Measurements from ENCODE around the gene AKR1B1. TPM values are rescaled to one million over a fixed set of nuclear protein-coding genes. Genes with fewer than 3 reads are reported as not detected.

Gene AKR1B1
- total RNA-seq, 2 experiments from 2014 or later, result 97.8 to 102 TPM

GRCh38 chr7:134481167-134481566 lies 22.3 kb upstream of the AKR1B1 start:
- POLR2A ChIA-PET, result no interaction called here
- H3K27me3 Mint-ChIP-seq, result peaks cover 9% of the 10 kb centered on the region
- no peaks in the 10 kb centered on the region for H3K9me3 Mint-ChIP-seq
- no peak overlapping the region for H3K4me3 Mint-ChIP-seq
- no peaks in the 10 kb centered on the region for H3K4me1 Mint-ChIP-seq (ENCODE audit: low read depth)
- H3K27ac Mint-ChIP-seq, result no peak overlapping the region
- CTCF ChIA-PET, result interaction anchor here (1.4 to 1.6 kb wide), 2 partner anchors 10 to 22 kb away, joined by 3 to 4 read pairs; partner anchors contain the start of gene AKR1B1
- intact Hi-C loops (cut with micrococcal nuclease), result no loop called here
- no peaks in the 10 kb centered on the region for H3K36me3 Mint-ChIP-seq
- DNase-seq, result no peak

- intact Hi-C loops (cut with micrococcal nuclease), result no loop called here
- DNase-seq, result no peak
- H3K27ac Mint-ChIP-seq, result no peak overlapping the region
- no peaks in the 10 kb centered on the region for H3K36me3 Mint-ChIP-seq
- H3K27me3 Mint-ChIP-seq, result peaks cover 6% of the 10 kb centered on the region
- ChIA-PET POLR2A (no interaction called here), CTCF (interaction anchor here (1.4 to 2.3 kb wide), 3 partner anchors 10 to 34 kb away, joined by 3 to 13 read pairs (median 5); partner anchors contain the start of gene AKR1B1)
- no peaks in the 10 kb centered on the region for H3K9me3 Mint-ChIP-seq
- no peaks in the 10 kb centered on the region for H3K4me1 Mint-ChIP-seq (ENCODE audit: low read depth)
- H3K4me3 Mint-ChIP-seq, result no peak overlapping the region
Measured at GRCh38 chr7:134480730-134481129, 21.8 kb upstream of the AKR1B1 start.

GRCh38 chr7:134480202-134480601 lies 21.3 kb upstream of the AKR1B1 start:
- ChIA-PET POLR2A (no interaction called here), CTCF (interaction anchor here (1.4 to 2.3 kb wide), 3 partner anchors 9 to 34 kb away, joined by 3 to 13 read pairs (median 5); partner anchors contain the start of gene AKR1B1)
- H3K9me3 Mint-ChIP-seq, result no peaks in the 10 kb centered on the region

GRCh38 chr7:134478707-134479106 lies 19.8 kb upstream of the AKR1B1 start:
- Mint-ChIP-seq H3K36me3 (no peaks in the 10 kb centered on the region), H3K27me3 (peaks cover 3% of the 10 kb centered on the region), H3K4me1 (ENCODE audit: low read depth) (no peaks in the 10 kb centered on the region), H3K4me3 (no peak overlapping the region), H3K9me3 (no peaks in the 10 kb centered on the region), H3K27ac (no peak overlapping the region)
- intact Hi-C loops (cut with micrococcal nuclease), result no loop called here
- DNase-seq, result no peak
- CTCF ChIA-PET, result interaction anchor here (2.3 kb wide), 1 partner anchor 36 kb away, joined by 13 read pairs; no protein-coding TSS in a partner anchor
- POLR2A ChIA-PET, result no interaction called here

More at GRCh38 chr7:134480202-134480601, 21.3 kb upstream of the AKR1B1 start:
- no peaks in the 10 kb centered on the region for H3K36me3 Mint-ChIP-seq
- intact Hi-C loops (cut with micrococcal nuclease), result no loop called here
- peaks cover 3% of the 10 kb centered on the region for H3K27me3 Mint-ChIP-seq
- no peak for DNase-seq
- H3K4me1 Mint-ChIP-seq (ENCODE audit: low read depth), result no peaks in the 10 kb centered on the region
- no peak overlapping the region for H3K4me3 Mint-ChIP-seq
- no peak overlapping the region for H3K27ac Mint-ChIP-seq

GRCh38 chr7:134477954-134478353 lies 19.1 kb upstream of the AKR1B1 start:
- no peak overlapping the region for H3K4me3 Mint-ChIP-seq
- intact Hi-C loops (cut with micrococcal nuclease), result no loop called here
- POLR2A ChIA-PET, result no interaction called here
- CTCF ChIA-PET, result no interaction called here
- DNase-seq, result no peak
- peaks cover 3% of the 10 kb centered on the region for H3K27me3 Mint-ChIP-seq
- no peaks in the 10 kb centered on the region for H3K9me3 Mint-ChIP-seq
- H3K4me1 Mint-ChIP-seq (ENCODE audit: low read depth), result no peaks in the 10 kb centered on the region
- no peak overlapping the region for H3K27ac Mint-ChIP-seq
- H3K36me3 Mint-ChIP-seq, result no peaks in the 10 kb centered on the region

GRCh38 chr7:134476044-134476443 lies 17.1 kb upstream of the AKR1B1 start:
- H3K9me3 Mint-ChIP-seq, result no peaks in the 10 kb centered on the region
- ChIA-PET CTCF (interaction anchor here (1.0 kb wide), 1 partner anchor 17 kb away, joined by 3 read pairs; no protein-coding TSS in a partner anchor), POLR2A (no interaction called here)
- H3K27me3 Mint-ChIP-seq, result peaks cover 3% of the 10 kb centered on the region
- H3K4me1 Mint-ChIP-seq (ENCODE audit: low read depth), result no peaks in the 10 kb centered on the region
- no peaks in the 10 kb centered on the region for H3K36me3 Mint-ChIP-seq
- intact Hi-C loops (cut with micrococcal nuclease), result no loop called here
- H3K27ac Mint-ChIP-seq, result no peak overlapping the region
- DNase-seq, result no peak
- H3K4me3 Mint-ChIP-seq, result no peak overlapping the region

- DNase-seq, result no peak
- CTCF ChIA-PET, result no interaction called here
- Mint-ChIP-seq H3K27me3 (peaks cover 3% of the 10 kb centered on the region), H3K27ac (no peak overlapping the region), H3K36me3 (no peaks in the 10 kb centered on the region), H3K9me3 (no peaks in the 10 kb centered on the region), H3K4me1 (ENCODE audit: low read depth) (no peaks in the 10 kb centered on the region), H3K4me3 (no peak overlapping the region)
- POLR2A ChIA-PET, result no interaction called here
- intact Hi-C loops (cut with micrococcal nuclease), result no loop called here
Measured at GRCh38 chr7:134474828-134475227, 15.9 kb upstream of the AKR1B1 start.

GRCh38 chr7:134473861-134474291 lies 15.0 kb upstream of the AKR1B1 start:
- H3K4me3 Mint-ChIP-seq, result no peak overlapping the region
- no peaks in the 10 kb centered on the region for H3K9me3 Mint-ChIP-seq
- intact Hi-C loops (cut with micrococcal nuclease), result no loop called here
- DNase-seq, result no peak
- ChIA-PET POLR2A (interaction anchor here (0.7 kb wide), 1 partner anchor 13 kb away, joined by 3 read pairs; no protein-coding TSS in a partner anchor), CTCF (no interaction called here)
- no peaks in the 10 kb centered on the region for H3K4me1 Mint-ChIP-seq (ENCODE audit: low read depth)
- peaks cover 1% of the 10 kb centered on the region for H3K27me3 Mint-ChIP-seq
- no peaks in the 10 kb centered on the region for H3K36me3 Mint-ChIP-seq
- H3K27ac Mint-ChIP-seq, result no peak overlapping the region

- POLR2A ChIA-PET, result no interaction called here
- H3K4me1 Mint-ChIP-seq (ENCODE audit: low read depth), result no peaks in the 10 kb centered on the region
- no peaks in the 10 kb centered on the region for H3K9me3 Mint-ChIP-seq
- intact Hi-C loops (cut with micrococcal nuclease), result no loop called here
- no peak overlapping the region for H3K4me3 Mint-ChIP-seq
- DNase-seq, result no peak
- no peak overlapping the region for H3K27ac Mint-ChIP-seq
- CTCF ChIA-PET, result no interaction called here
- H3K27me3 Mint-ChIP-seq, result no peaks in the 10 kb centered on the region
- no peaks in the 10 kb centered on the region for H3K36me3 Mint-ChIP-seq
Measured at GRCh38 chr7:134472572-134473244, 13.8 kb upstream of the AKR1B1 start.

- Mint-ChIP-seq H3K4me3 (no peak overlapping the region), H3K4me1 (ENCODE audit: low read depth) (no peaks in the 10 kb centered on the region), H3K9me3 (no peaks in the 10 kb centered on the region), H3K27ac (no peak overlapping the region), H3K27me3 (no peaks in the 10 kb centered on the region), H3K36me3 (no peaks in the 10 kb centered on the region)
- no peak for DNase-seq
- POLR2A ChIA-PET, result no interaction called here
- CTCF ChIA-PET, result interaction anchor here (1.2 to 1.3 kb wide), 2 partner anchors 10 to 44 kb away, joined by 3 read pairs; no protein-coding TSS in a partner anchor
- intact Hi-C loops (cut with micrococcal nuclease), result no loop called here
Measured at GRCh38 chr7:134470864-134471263, 12.0 kb upstream of the AKR1B1 start.

GRCh38 chr7:134469622-134470021 lies 10.7 kb upstream of the AKR1B1 start:
- no peaks in the 10 kb centered on the region for H3K27me3 Mint-ChIP-seq
- POLR2A ChIA-PET, result no interaction called here
- peaks cover 8% of the 10 kb centered on the region for H3K9me3 Mint-ChIP-seq
- no peaks in the 10 kb centered on the region for H3K4me1 Mint-ChIP-seq (ENCODE audit: low read depth)
- intact Hi-C loops (cut with micrococcal nuclease), result no loop called here
- peaks cover under 1% of the 10 kb centered on the region for H3K36me3 Mint-ChIP-seq
- H3K4me3 Mint-ChIP-seq, result no peak overlapping the region
- no peak overlapping the region for H3K27ac Mint-ChIP-seq
- CTCF ChIA-PET, result interaction anchor here (0.6 kb wide), 1 partner anchor 11 kb away, joined by 3 read pairs; the partner anchor contains the start of gene AKR1B1
- no peak for DNase-seq

GRCh38 chr7:134468475-134468874 lies 9.6 kb upstream of the AKR1B1 start:
- intact Hi-C loops (cut with micrococcal nuclease), result no loop called here
- no peak overlapping the region for H3K4me3 Mint-ChIP-seq
- DNase-seq, result no peak
- no peaks in the 10 kb centered on the region for H3K27me3 Mint-ChIP-seq
- H3K36me3 Mint-ChIP-seq, result peaks cover 6% of the 10 kb centered on the region
- no peaks in the 10 kb centered on the region for H3K4me1 Mint-ChIP-seq (ENCODE audit: low read depth)
- CTCF ChIA-PET, result no interaction called here
- no peak overlapping the region for H3K27ac Mint-ChIP-seq
- POLR2A ChIA-PET, result no interaction called here
- H3K9me3 Mint-ChIP-seq, result peaks cover 15% of the 10 kb centered on the region

- no peaks in the 10 kb centered on the region for H3K4me1 Mint-ChIP-seq (ENCODE audit: low read depth)
- H3K27me3 Mint-ChIP-seq, result no peaks in the 10 kb centered on the region
- CTCF ChIA-PET, result no interaction called here
- no peak for DNase-seq
- intact Hi-C loops (cut with micrococcal nuclease), result no loop called here
- no peak overlapping the region for H3K27ac Mint-ChIP-seq
- POLR2A ChIA-PET, result no interaction called here
- peaks cover 15% of the 10 kb centered on the region for H3K9me3 Mint-ChIP-seq
- H3K36me3 Mint-ChIP-seq, result peaks cover 6% of the 10 kb centered on the region
- H3K4me3 Mint-ChIP-seq, result no peak overlapping the region
Measured at GRCh38 chr7:134468054-134468453, 9.2 kb upstream of the AKR1B1 start.
